ENCODE results near the gene HINT1.

GRCh38 chr5:131163276-131164119 lies 1.6 kb downstream of the HINT1 start:
- TF ChIP-seq REST (IDR thresholded peaks at IDR 0.05; ENCODE audit: insufficient read depth in 1 of 2, low read depth in 2 of 2, low read length in 2 of 2) = no peak
- TF ChIP-seq TAF1 (IDR thresholded peaks at IDR 0.05; ENCODE audit: borderline replicate concordance, insufficient read depth, low read length) = no peak
